HepG2 (cell line): ENCODE results near the gene KDM4B. TPM values are rescaled to one million over a fixed set of nuclear protein-coding genes. Genes with fewer than 3 reads are reported as not detected.

Source experiments
- ARHGAP35 ChIP-seq: sonication (generic); formaldehyde crosslinking; IDR thresholded peaks from 2 replicates; pipeline ENCODE4 v1.9.0; 2022; ENCODE audit warnings: mild to moderate bottlenecking, inconsistent platforms, moderate library complexity, missing genetic modification reagents, borderline replicate concordance
- ATF7-NPFF ChIP-seq: sonication (generic); formaldehyde crosslinking; IDR thresholded peaks from 2 replicates; pipeline ENCODE4 v1.8.1; 2023; ENCODE audit warnings: mild to moderate bottlenecking, low read depth, missing genetic modification reagents, moderate library complexity
- CCAR2 ChIP-seq: fragments of 200-400 bp; formaldehyde crosslinking; optimal IDR thresholded peaks from 2 replicates; pipeline ENCODE3; 2018; ENCODE audit warnings: low read depth, mild to moderate bottlenecking, low read length, moderate library complexity
- HMGA1 ChIP-seq: sonication (generic); formaldehyde crosslinking; conservative IDR thresholded peaks from 2 replicates; pipeline ENCODE4 v1.4.0; 2020; ENCODE audit warnings: missing genetic modification reagents
- HOXA7 ChIP-seq: sonication (generic); formaldehyde crosslinking; IDR thresholded peaks from 2 replicates; pipeline ENCODE4 v1.8.1; 2022; ENCODE audit warnings: mild to moderate bottlenecking, missing genetic modification reagents, moderate library complexity
- NCOA1 ChIP-seq: sonication (generic); formaldehyde crosslinking; IDR thresholded peaks from 2 replicates; pipeline ENCODE4 v1.9.0; 2021; ENCODE audit warnings: missing genetic modification reagents
- NR1H2 ChIP-seq: sonication (generic); formaldehyde crosslinking; IDR thresholded peaks from 2 replicates; pipeline ENCODE4 v1.8.1; 2022; ENCODE audit warnings: low read depth, missing genetic modification reagents, borderline replicate concordance
- POLR2G ChIP-seq: fragments of 200-400 bp; formaldehyde crosslinking; IDR thresholded peaks from 2 replicates; pipeline ENCODE4 v1.6.1; 2018; ENCODE audit warnings: mild to moderate bottlenecking, low read depth, low read length, moderate library complexity
- PRMT3 ChIP-seq: sonication (generic); formaldehyde crosslinking; IDR thresholded peaks from 2 replicates; pipeline ENCODE4 v1.8.1; 2022; ENCODE audit warnings: low read depth, mild to moderate bottlenecking, moderate library complexity, missing genetic modification reagents, borderline replicate concordance
- RELA ChIP-seq: sonication (generic); formaldehyde crosslinking; IDR thresholded peaks from 2 replicates; pipeline ENCODE4 v1.4.0; 2020; ENCODE audit warnings: missing genetic modification reagents
- SMC3 ChIP-seq: IDR thresholded peaks from 2 replicates; pipeline ENCODE4 v1.6.1; 2011; ENCODE audit warnings: low read length, improper control_type of control experiment
- TBX3 ChIP-seq: fragments of 450-650 bp; IDR thresholded peaks from 2 replicates; pipeline ENCODE4 v1.6.1; 2017; ENCODE audit warnings: antibody characterized with exemption, mild to moderate bottlenecking, inconsistent platforms, borderline replicate concordance
- TFE3 ChIP-seq: IDR thresholded peaks from 2 replicates; pipeline ENCODE4 v1.6.1; 2016
- ZBTB7B ChIP-seq: sonication (generic); formaldehyde crosslinking; IDR thresholded peaks from 2 replicates; pipeline ENCODE4 v1.4.0; 2020; ENCODE audit warnings: missing genetic modification reagents
- ZFYVE20 ChIP-seq: sonication (generic); formaldehyde crosslinking; IDR thresholded peaks from 2 replicates; pipeline ENCODE4 v1.8.0; 2023; ENCODE audit warnings: low read depth, mild to moderate bottlenecking, moderate library complexity, missing genetic modification reagents, borderline replicate concordance
- ZKSCAN1 ChIP-seq: fragments of 150-350 bp; IDR thresholded peaks from 2 replicates; pipeline ENCODE4 v1.6.1; 2014; ENCODE audit warnings: low read length
- ZNF30 ChIP-seq: sonication (generic); formaldehyde crosslinking; IDR thresholded peaks from 2 replicates; pipeline ENCODE4 v1.5.0; 2020; ENCODE audit warnings: mild to moderate bottlenecking, missing genetic modification reagents
- ZNF383 ChIP-seq: sonication (generic); formaldehyde crosslinking; IDR thresholded peaks from 2 replicates; pipeline ENCODE4 v1.4.0; 2020; ENCODE audit warnings: missing genetic modification reagents, mild to moderate bottlenecking, borderline replicate concordance
- ZNF484 ChIP-seq: sonication (generic); formaldehyde crosslinking; IDR thresholded peaks from 2 replicates; pipeline ENCODE4 v1.5.1; 2020; ENCODE audit warnings: mild to moderate bottlenecking, low read depth, missing genetic modification reagents, borderline replicate concordance
- ZNF607 ChIP-seq: sonication (generic); formaldehyde crosslinking; IDR thresholded peaks from 2 replicates; pipeline ENCODE4 v1.5.1; 2020; ENCODE audit warnings: missing genetic modification reagents, mild to moderate bottlenecking, borderline replicate concordance
- ZNF703 ChIP-seq: sonication (generic); formaldehyde crosslinking; IDR thresholded peaks from 2 replicates; pipeline ENCODE4 v1.5.1; 2020; ENCODE audit warnings: missing genetic modification reagents, mild to moderate bottlenecking, moderate library complexity, borderline replicate concordance
- polyA plus RNA-seq, 8 experiments: library from polyadenylated mRNA; depleted of rRNA in 3 of 8; stranded (reverse) in 7 of 8; unstranded in 1 of 8; fragments of >200 nt; fragmentation: Illumina TruSeq in 4 of 8; extraction: Trizol in 4 of 8; gene quantifications; 2 replicates each; pipeline versions ENCODE4 v1.2.1 to v1.2.3, GENCODE V29; 2011 to 2016; ENCODE audit warnings: low read depth in 4 of 8, missing spikeins in 1 of 8, mixed read lengths in 1 of 8; ENCODE audit not compliant: insufficient read depth in 1 of 8
- total RNA-seq, 5 experiments: library from RNA; depleted of rRNA; stranded (reverse); fragments of >200 nt; fragmentation: Illumina TruSeq; extraction: Trizol; gene quantifications; 2 replicates each; pipeline ENCODE4 v1.2.3, GENCODE V29; 2016; ENCODE audit warnings: low read depth in 1 of 5
- TF ChIP-seq, protein P1 (sequence below): IDR thresholded peaks from 2 replicates; pipeline ENCODE4 v1.6.1; 2012; ENCODE audit warnings: low read length, improper control_type of control experiment
- TF ChIP-seq, protein P2 (sequence below): IDR thresholded peaks from 2 replicates; pipeline ENCODE4 v1.6.1; 2012; ENCODE audit warnings: inconsistent platforms
- TF ChIP-seq, protein P3 (sequence below): sonication (generic); formaldehyde crosslinking; IDR thresholded peaks from 2 replicates; pipeline ENCODE4 v1.5.1; 2020; ENCODE audit warnings: missing genetic modification reagents, mild to moderate bottlenecking, borderline replicate concordance

Gene KDM4B
- total and polyA plus RNA-seq, 2 of the 13 experiments (the other 11 are each of a cell fraction or from before 2014, with no cell fraction given): 4.9 to 14.6 TPM

DNA sequence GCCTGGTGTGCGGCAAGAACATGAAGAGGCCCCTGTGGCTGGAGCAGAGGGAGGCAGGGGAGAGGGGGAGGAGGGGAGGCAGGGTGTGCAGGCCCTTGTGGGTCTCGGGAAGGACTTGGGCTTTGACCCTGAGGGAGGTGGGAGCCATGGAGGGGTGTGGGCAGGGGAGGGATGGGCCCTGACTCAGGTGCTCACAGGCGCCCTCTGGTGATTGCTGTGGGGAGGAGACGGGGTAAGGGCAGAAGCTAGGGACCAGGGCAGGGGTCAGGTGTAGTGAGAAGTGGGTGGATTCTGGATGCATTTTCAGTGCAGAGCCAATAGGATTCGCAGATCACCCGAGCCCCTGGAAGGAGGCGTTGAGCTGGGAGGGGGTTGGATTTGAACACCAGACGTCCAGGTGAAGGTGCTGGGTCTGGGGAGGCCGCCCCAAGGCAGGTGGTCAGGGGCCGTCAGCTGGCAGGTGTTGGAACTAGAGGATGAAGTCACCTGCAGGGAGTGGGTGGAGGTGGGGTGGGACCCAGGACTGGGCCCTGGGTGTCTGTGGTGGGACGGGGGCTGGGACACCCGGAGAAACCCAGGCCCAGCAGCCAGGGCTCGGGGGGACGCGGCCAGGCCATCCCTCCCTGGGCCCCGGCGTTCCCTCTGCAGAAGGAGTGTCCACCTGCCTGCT lies 185.4 kb downstream of the KDM4B start (continued):
- TF ChIP-seq PRMT3 (CRISPR knock-in tag) (no peak), NR1H2 (CRISPR knock-in tag) (no peak), ZNF484 (no peak), ZNF703 (CRISPR knock-in tag) (no peak), POLR2G (peak; percentile 49), TBX3 (no peak), CCAR2 (no peak), ZBTB7B (CRISPR knock-in tag) (no peak), TFE3 (CRISPR knock-in tag) (no peak), ZNF607 (CRISPR knock-in tag) (no peak), ZNF30 (CRISPR knock-in tag) (no peak), ZKSCAN1 (no peak), ATF7-NPFF (CRISPR knock-in tag) (no peak), RELA (CRISPR knock-in tag) (no peak), ZNF383 (CRISPR knock-in tag) (no peak), ARHGAP35 (no peak), NCOA1 (no peak), ZFYVE20 (CRISPR knock-in tag) (no peak), SMC3 (0 out of 2 replicates have a peak, but pooled peaks have one; percentile 22), HMGA1 (no peak), HOXA7 (CRISPR knock-in tag) (no peak)
- TF ChIP-seq, protein P1, sequence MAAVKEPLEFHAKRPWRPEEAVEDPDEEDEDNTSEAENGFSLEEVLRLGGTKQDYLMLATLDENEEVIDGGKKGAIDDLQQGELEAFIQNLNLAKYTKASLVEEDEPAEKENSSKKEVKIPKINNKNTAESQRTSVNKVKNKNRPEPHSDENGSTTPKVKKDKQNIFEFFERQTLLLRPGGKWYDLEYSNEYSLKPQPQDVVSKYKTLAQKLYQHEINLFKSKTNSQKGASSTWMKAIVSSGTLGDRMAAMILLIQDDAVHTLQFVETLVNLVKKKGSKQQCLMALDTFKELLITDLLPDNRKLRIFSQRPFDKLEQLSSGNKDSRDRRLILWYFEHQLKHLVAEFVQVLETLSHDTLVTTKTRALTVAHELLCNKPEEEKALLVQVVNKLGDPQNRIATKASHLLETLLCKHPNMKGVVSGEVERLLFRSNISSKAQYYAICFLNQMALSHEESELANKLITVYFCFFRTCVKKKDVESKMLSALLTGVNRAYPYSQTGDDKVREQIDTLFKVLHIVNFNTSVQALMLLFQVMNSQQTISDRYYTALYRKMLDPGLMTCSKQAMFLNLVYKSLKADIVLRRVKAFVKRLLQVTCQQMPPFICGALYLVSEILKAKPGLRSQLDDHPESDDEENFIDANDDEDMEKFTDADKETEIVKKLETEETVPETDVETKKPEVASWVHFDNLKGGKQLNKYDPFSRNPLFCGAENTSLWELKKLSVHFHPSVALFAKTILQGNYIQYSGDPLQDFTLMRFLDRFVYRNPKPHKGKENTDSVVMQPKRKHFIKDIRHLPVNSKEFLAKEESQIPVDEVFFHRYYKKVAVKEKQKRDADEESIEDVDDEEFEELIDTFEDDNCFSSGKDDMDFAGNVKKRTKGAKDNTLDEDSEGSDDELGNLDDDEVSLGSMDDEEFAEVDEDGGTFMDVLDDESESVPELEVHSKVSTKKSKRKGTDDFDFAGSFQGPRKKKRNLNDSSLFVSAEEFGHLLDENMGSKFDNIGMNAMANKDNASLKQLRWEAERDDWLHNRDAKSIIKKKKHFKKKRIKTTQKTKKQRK: no peak
- TF ChIP-seq, protein P2, sequence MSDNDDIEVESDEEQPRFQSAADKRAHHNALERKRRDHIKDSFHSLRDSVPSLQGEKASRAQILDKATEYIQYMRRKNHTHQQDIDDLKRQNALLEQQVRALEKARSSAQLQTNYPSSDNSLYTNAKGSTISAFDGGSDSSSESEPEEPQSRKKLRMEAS: peak; percentile 21; the same call in 1 of the 2 replicates
- TF ChIP-seq, protein P3, sequence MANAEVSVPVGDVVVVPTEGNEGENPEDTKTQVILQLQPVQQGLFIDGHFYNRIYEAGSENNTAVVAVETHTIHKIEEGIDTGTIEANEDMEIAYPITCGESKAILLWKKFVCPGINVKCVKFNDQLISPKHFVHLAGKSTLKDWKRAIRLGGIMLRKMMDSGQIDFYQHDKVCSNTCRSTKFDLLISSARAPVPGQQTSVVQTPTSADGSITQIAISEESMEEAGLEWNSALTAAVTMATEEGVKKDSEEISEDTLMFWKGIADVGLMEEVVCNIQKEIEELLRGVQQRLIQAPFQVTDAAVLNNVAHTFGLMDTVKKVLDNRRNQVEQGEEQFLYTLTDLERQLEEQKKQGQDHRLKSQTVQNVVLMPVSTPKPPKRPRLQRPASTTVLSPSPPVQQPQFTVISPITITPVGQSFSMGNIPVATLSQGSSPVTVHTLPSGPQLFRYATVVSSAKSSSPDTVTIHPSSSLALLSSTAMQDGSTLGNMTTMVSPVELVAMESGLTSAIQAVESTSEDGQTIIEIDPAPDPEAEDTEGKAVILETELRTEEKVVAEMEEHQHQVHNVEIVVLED (CRISPR knock-in tag): no peak
